ENCODE measurements around the gene ZBTB21.
A peak's percentile ranks its signal among the peaks of the same experiment; 100 is the strongest.
"Not testable (repeated sequence)": the region's sequence is repeated elsewhere in the genome, so short reads cannot be mapped to it uniquely, and the experiment has no call there.

ZBTB21 gene

DNA sequence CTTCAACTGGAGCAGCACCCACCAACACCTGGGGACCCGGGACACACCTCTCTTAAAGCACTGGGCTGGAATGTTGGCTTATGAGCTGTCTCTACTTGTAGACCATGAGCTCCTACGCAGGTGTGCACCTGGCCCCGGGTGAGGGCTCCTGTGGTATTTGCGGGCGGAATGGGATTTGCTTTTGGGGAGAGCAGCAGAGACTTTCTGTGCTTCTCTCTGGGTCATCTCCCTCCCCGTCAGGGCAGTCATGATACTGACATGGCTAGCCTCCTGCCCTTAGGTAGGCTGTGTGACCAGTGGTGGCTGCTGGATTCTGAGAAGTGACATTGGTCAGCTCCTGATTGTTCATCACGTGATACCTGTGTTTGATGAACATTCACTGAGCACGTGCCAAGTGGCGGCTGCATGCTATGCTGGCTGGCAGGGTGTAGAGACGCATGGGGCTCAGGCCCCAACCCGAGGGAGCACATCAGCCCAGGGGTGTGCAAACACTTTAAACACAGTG, 9.0 kb upstream of the ZBTB21 start:
- no peak for DNase-seq (ENCODE audit: low read depth)

DNA sequence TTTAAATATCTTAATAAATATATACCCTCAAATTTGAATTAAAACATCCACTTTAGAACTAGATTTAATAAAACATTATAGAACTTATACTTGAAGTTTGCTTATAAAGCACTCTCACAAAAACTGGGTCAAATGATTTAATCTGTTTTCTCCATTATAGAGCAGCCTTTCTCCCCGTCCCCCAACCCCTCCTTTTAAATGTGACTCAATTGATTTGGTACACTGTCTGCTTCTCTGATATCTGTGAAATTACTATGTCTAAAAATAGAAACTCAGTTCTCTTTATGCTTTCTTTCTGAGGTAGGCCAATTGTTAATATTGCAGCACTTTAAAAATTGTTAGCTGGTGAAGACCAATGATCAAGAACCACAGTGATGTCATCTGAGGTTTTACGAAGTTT, 6.9 kb upstream of the ZBTB21 start:
- no peak for DNase-seq (ENCODE audit: low read depth)

DNA sequence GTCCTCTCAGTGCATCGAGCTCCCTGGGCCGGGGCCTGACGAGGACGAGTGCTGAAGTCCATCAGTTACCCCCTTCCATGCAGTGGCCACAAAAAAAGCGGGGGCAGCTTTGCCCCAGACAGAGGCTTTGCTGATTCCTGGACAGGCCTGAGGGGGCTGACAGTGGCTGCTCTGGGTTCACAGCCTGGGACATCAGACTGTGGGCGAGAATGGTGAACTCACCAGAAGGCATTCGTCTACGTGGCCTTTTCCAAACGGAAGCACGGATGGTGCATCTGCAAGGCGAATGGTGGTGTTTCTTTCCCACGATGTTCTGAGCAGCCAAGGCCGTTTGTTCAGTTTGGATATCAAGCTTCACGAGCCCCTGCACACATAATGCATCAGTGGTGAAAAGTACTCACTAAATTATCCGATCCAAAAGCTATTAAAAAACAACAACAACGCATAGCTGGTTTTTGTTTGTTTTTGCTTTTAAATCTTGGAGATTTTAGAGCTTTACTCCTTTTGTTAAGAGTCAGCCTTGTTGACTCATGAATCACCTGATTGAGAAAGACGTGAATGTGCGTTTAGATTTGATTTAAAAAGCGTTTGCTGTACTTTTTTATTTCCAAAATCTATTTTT, 6.3 kb upstream of the ZBTB21 start:
- DNase-seq (ENCODE audit: low read depth): no peak

DNA sequence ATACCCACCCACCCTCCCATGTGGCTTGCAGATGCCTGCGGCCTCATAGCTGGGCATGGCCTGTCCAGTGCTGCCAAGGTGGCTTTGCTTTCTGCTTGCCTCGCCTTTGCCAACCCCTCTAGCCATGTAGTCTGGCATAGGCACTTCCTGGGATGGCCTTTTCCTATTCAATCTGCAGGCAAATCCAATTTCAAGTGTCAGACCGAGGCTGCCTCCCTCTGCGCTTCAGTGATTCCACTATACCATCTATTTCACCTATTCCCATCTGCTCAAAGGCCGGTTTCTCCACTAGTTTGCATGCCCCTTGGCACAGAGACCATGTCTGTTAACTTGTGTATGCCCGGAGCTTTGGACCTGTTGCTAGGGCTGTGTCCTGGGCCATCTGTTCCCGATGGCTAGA, 3.8 kb upstream of the ZBTB21 start:
- DNase-seq (ENCODE audit: low read depth): no peak

DNA sequence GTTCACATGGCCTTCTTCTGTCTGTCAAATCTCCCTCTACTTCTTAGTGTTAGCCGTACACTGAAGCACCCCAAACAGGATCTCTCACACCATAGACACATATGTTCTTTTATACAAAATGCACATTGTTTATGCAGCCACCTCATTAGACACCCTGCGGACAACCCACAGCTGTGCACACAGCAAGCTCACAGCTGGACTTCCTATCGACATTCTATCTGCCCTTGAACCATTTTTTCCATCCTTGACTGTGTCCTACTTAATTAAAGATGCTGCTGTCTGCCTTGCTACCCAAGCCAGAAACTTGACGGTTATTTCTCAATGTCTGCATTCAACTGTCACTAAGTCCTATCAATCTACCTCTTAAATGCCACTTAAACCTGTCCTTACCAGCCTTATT, 3.2 kb upstream of the ZBTB21 start:
- no peak for DNase-seq (ENCODE audit: low read depth)

DNA sequence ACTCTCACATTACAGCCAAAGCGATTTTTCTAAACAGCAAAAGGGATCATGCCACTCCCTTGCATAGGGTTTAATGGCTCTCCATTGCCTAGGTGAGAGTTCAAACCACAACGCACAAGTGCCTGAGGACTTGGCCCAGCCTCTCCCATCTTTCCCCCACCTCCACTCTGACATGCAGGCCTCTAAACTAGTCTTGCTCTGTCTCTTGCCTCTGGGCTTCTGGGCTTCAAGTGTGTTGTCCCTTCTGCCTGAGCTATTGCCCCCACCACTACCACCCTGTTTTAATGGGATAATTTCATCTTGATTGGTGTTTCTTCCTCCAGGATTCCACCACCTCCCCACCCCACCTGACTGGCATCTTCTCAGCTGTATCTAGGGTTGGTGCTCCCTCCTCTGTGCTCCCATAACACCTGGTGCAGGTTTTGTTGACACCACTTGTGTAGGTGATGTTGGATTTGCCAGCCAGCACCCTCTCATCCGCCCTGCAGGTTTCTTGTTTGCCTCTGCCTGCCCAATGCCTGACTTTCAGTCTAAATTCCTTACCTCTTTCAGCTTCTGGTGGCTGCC, 2.7 kb upstream of the ZBTB21 start:
- no peak for DNase-seq (ENCODE audit: low read depth)

DNA sequence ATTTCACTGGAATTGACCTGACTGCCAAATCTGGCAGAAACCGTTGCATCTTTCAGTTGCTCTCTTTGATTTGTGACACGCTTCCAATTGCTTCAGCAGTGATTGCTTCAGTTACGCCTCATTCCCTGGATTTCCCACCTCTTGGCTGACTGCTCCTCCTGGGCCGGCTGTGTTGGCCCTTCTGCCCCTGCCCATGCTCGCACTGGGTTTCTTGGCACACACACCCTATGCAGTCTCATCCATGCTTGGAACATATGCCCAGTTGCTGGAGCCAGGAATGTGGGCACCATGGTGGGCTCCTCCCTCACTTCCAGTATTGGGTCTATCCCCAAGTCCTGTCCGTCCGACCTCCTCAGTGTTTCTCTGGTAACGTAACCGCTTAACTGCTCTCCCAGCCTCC, 2.2 kb upstream of the ZBTB21 start:
- no peak for DNase-seq (ENCODE audit: low read depth)

DNA sequence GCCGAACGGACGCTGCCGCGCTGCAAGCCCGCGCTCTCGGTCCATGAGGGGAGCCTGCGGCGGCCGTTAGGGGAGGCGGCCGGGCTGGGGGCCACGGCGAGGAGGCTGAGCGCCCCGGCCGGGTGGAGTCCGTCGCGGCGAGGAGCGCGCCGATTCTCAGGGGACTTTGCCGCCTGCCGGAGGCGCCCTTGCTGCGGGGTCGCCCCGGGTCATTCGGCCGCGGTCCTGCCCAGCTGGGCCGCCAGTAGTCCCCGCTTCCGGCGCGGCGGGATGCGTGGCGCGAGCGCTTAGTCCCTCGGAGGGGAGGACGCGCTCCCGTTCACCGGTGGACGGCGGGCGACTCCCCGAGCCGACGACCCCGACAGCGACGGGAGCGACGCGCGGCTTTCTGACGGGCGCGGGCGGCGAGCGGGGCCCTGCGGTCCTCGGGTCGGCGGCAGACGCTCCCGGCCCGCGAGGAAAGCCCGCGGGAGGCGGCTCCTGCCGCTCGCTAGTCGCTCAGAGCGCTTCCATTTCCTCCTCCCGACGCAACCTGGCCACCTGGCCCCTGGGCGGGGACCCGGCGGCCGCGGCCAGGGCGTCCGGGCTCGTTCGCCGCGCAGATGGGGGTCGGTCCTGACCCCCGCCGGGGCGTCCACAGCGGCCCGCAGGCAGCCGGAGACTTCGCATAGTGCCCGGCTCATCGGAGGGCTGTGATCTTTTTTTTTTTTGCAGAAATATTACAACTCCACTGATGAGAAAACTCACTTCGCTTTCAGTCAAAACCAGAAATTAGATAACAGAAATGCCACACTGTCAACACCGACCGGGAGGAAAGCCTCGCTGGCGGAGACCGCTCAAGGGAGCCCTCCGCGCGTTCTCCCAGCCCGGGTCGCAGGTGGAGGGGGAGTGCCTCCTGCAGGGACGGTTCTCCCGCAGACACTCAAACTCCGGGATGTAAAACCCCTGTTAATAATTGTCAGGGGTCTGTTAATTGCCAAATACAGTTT, 641 bp upstream of the ZBTB21 start:
- DNase-seq (ENCODE audit: low read depth): no peak

DNA sequence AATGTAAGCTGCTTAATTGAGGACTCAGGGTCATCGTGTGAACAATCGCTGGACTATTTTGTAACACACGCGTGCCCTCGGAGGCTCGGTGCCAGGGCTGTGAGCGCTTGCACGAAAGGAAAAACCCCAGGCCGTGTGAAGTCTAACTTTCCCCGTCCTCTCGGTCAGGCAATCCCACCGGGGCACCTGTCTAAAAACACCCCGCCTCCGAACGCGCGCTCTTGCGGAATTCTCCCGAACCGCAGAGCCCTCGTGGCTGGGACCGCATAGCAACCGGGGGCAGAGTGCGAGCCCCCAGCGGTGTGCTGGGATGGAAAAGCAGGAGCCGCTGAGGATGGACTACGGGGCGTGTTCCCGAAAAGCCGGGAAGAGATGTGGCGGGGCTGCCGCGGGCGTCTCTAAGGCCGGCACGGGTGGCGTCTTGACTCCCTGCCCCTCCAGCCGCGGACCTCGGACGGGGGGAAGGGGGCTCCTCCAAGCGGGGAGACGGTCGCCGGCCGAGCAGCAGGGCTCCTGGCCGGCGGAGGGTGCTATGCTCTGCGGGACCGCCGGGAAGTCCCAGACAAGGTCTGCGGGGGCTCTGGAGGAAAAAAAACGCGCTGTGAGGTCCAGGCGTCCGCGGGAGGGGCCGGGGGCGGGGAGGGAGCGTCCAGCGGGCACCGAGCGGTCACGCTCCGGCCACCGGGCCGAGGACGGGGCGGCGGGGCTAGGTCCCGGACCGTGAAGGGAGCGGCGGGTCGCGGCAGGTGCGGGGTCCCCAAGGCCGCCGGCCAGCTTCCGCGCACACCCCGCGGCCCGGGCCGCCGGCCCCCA, 936 bp downstream of the ZBTB21 start:
- DNase-seq (ENCODE audit: low read depth): no peak

DNA sequence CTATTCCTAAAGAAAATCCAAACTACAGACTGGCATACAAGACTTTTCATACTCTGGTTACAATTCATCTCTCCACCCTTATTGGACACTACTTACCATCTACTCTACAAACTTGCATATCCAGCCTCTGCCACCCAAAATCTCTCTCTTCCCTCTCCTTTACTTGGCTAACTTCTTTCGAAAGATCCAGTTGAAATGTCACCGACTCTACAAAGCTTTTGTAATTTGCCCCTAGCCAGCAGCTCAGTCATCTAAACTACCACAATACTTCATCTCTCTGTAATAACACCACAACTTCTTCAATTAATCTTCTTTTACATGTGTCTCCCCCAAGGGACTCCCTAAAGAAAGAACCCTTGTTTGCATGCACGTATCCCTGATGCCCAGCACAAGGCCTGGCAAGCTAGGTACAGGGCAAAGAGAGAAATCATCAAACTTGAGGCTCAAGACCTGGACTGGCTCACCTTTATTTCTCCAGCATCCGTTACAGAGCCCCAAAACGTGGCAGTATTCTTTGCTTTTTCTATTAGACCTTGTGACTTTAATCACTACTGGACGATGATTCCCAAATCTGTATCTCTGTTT, 2.7 kb downstream of the ZBTB21 start:
- no peak for DNase-seq (ENCODE audit: low read depth)

DNA sequence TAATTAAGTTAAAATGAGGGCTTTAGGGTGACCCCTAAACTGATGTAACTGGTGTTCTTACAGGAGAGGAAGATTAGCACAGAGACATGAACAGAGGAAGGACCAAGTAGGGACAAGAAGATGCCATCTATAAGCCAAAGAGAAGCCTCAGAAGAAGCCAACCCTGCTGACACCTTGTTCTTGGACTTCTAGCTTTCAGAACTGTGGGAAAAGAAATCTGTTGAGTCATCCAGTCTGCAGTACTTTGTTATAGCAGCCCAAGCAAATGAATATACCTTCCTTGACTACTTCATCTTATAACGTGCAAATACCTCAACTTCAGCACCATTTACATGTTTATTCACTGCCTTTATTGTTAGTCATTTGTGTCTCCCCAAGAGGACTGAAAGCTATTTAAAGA, 3.4 kb downstream of the ZBTB21 start:
- DNase-seq (ENCODE audit: low read depth): no peak

DNA sequence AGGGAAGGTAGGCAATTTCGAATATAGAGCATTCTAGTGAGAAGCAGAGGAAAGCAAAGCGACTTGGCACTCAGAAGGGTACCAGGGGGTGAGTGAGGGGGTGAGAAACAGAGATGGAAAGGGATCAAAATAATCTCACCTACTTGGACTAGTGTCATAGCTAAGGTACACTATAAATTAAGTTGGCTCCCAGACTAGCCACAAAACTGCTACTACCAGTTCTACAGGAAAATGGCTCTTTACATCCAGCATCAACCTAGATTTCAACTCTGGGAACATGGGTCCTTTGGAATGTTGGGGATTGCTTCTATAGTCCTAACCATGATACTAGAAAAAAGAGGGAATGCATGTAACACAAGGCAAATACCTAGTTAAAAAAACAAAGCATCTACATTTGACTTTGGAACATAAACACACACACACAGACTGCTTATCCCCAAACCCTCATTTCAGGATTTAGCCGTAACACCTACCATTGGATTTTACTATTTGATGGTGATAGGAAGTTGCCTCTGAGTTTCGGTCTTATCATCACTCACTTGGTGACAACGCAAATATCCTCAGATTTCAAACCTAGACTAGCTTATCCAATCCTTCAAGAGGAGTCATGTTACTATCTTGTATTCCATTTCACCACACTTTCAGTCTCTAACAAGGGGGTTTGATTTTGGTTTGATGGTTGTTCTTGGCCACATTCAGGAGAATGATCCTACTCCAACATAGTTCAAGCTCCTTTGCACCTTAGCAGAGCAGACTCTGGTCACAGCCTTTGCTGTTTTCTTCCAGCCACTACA, 5.6 kb downstream of the ZBTB21 start:
- DNase-seq (ENCODE audit: low read depth): no peak

DNA sequence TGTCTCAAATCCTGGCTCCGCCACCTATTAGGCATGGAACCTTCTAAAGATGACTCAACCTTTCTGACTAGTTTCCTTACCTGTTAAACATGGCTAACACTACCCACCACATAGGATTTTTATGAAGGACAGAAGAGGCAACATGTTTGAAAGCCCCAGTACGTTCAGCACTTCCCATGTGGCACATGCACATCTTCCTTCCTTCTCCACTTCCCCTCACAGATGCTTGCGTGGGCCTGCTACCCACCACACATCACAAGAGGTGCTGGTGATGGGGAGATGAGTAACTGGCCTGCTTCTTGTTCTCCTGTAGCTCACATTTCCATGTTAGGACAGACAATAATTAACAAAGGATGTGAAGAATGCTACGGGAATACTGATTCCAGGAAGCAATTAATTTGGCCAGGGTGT, 7.1 kb downstream of the ZBTB21 start:
- DNase-seq (ENCODE audit: low read depth): no peak

DNA sequence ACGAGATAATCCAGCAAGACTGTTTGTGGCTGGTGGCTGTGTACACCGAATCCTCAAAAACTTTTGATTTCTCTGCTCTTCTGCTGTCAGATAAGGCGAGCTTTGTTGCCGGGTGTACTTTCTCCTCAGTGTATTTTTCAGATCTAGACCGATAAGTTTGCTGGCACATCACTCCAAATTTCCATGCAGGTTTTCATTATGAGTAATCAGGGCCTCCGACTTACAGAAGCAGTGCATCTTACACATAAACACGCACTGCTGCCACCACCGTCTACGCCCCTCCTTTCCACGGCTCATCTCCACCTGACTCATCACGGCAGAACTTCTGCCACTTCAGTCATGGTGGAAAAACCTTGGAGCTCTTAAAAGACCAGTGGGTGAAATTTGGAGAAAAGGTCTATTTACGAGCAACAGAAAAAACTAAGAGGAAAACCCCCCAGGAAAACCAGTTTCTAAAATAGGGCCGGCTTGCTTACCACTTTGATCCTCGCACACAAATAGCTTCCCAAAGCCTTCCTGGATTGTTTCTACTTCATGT, 7.7 kb downstream of the ZBTB21 start:
- DNase-seq (ENCODE audit: low read depth): peak; percentile 89

DNA sequence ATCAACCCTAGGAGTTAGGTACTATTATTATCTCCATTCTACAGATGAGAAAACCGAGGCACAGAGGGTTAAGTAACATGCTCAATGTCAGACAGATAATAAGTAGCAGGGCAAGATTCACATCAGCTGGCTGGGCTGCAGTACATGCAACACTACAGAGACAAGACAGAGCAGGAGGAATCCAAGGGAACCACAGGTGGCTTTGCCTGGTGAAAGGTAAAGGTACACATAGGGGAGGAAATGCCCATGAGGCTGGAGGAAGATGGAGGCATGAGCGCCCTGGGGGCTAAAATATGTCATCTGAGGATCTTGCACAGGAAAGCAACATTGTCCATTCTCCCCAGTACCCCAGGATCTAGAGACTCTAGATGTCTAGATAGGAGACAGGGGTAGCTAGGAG, 8.4 kb downstream of the ZBTB21 start:
- DNase-seq (ENCODE audit: low read depth): no peak

DNA sequence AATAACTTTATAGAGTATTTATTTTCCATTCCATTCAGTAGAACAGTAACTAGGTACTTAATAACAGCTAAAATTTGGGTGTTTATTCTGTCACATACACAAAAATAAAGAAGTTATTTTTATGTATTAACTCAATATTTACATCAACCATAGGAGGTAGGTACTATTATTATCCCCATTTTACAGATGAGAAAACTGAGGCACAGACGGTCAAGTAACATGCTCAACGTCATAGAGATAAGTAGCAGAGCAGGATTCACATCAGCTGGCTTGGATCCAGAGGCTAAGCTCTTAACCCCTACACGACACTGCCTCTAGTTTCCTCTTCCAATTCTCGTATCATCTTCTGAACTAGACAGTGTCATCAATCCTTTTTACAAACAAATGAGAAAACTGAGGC, 9.3 kb downstream of the ZBTB21 start:
- DNase-seq (ENCODE audit: low read depth): no peak

DNA sequence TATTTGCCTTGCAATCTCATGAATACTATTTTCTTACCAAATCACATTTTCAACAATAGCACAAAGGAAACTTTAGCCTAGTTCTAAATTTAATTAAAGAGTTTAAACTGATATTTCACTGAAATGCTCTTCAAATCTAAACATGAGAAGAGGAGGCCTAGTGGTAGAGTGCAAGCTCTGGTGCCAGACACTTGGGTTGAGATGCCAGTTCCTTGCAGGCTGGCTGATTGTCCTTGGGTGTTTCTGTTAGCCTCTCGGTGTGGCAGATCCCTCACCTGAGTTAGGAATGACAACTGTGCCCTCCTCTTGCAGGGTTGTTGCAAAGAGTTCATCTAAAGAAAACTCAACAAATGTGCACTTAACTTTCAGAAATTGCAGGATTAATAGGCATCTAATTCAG, 12.5 kb downstream of the ZBTB21 start:
- DNase-seq (ENCODE audit: low read depth): no peak

DNA sequence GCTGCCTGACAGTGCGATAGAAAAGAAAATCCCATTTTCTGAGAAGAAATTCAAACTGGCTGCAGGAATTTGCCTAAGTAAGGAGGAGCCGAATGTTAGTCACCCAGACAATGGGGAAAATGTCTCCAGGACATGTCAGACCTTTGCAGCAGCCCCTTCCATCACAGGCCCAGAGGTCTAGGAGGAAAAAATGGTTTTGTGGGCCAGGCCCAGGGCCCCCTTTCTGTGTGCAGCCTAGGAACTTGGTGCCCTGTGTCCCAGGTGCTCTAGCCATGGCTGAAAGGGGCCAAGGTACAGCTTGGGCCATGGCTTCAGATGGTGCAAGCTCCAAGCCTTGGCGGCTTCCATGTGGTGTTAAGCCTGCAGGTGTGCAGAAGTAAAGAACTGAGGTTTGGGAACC, 14.6 kb downstream of the ZBTB21 start:
- DNase-seq (ENCODE audit: low read depth): no peak

DNA sequence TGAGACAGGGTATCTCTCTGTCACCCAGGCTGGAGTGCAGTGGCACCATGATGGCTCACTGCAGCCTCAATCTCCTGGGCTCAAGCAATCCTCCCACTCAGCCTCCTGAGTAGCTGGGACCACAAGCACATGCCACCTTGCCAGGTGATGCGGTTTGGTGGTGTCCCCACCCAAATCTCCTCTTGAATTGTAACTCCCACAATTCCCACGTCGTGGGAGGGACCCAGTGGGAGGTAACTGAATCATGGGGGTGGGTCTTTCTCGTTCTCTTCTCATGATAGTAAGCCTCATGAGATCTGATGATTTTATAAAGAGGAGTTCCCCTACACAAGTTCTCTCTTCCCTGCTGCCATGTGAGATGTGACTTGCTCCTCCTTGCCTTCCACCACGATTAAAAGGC, 15.5 kb downstream of the ZBTB21 start:
- not testable (repeated sequence) for DNase-seq (ENCODE audit: low read depth)

DNA sequence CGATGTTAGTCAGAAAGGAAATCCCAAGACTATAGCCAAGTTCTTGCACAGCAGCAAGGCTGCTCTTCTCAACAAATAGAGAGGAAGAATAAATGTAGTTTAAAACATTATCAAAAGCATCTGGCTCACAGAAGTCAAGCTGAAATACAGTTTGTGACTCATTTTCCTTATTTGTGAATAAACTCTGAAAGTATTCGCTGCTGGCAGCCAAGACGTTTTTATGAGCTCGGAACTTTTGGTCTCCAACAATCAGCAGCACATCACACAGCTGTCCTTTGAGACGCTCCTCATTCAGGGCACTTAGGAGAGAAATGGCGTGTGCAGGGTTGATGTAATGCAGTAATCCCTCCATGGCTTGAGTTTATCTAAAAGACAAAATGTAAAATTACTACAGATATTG, 16.4 kb downstream of the ZBTB21 start:
- peak; percentile 32 for DNase-seq (ENCODE audit: low read depth)

DNA sequence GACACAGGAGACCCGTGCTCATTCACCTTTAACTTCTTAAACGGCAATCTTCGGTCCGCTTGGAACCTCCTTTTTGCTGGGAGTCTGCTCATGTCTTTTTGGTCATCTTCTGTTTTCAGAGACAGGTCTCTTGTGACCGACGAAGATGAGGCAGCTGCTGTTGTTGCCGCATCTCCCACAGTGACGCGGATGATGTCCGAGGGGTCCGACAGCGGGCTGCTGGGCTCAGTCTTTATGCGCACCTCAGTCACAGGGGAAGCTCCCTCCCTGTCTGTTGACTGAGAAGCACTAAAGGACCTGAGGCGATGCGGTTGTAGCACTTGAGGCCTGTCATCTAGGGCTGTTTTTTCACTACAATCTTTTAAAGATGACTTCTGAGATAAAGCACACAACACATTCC, 17.6 kb downstream of the ZBTB21 start:
- no peak for DNase-seq (ENCODE audit: low read depth)

All from non-pigmented ciliary epithelial cell (primary cell).